HepG2 (cell line): ENCODE data around the gene THUMPD1. TPM values are rescaled to one million over a fixed set of nuclear protein-coding genes. Genes with fewer than 3 reads are reported as not detected.

ENCODE experiments used
- AHR ChIP-seq: IDR thresholded peaks from 2 replicates; pipeline ENCODE4 v1.6.1; 2018; ENCODE audit warnings: missing genetic modification reagents, missing compliant biosample characterization
- CCDC6 ChIP-seq: sonication (generic); formaldehyde crosslinking; IDR thresholded peaks from 2 replicates; pipeline ENCODE4 v1.8.1; 2022; ENCODE audit warnings: mild to moderate bottlenecking, missing genetic modification reagents, moderate library complexity
- ETV5 ChIP-seq: IDR thresholded peaks from 2 replicates; pipeline ENCODE4 v1.6.1; 2018; ENCODE audit warnings: missing biosample characterization, missing genetic modification reagents, inconsistent platforms, borderline replicate concordance
- KLF11 ChIP-seq: IDR thresholded peaks from 2 replicates; pipeline ENCODE4 v1.6.1; 2016; ENCODE audit warnings: missing compliant biosample characterization
- NR2F1 ChIP-seq, 2 experiments: fragments of 450-650 bp in 1 of 2; formaldehyde crosslinking in 1 of 2; IDR thresholded peaks; 2 replicates each; pipeline versions ENCODE4 v1.5.0 to v1.6.1; 2016 to 2020; ENCODE audit warnings: mild to moderate bottlenecking in 1 of 2, missing compliant biosample characterization in 1 of 2, missing genetic modification reagents in 1 of 2, moderate library complexity in 1 of 2
- NRL ChIP-seq: sonication (generic); formaldehyde crosslinking; IDR thresholded peaks from 2 replicates; pipeline ENCODE4 v1.5.0; 2020; ENCODE audit warnings: missing genetic modification reagents, mild to moderate bottlenecking, moderate library complexity, borderline replicate concordance
- SNAPC2 ChIP-seq: sonication (generic); formaldehyde crosslinking; IDR thresholded peaks from 2 replicates; pipeline ENCODE4 v1.8.1; 2022; ENCODE audit warnings: mild to moderate bottlenecking, missing genetic modification reagents
- TCF7L2 ChIP-seq: IDR thresholded peaks from 2 replicates; pipeline ENCODE4 v1.6.1; 2011; ENCODE audit warnings: mild to moderate bottlenecking, low read depth, low read length, moderate library complexity
- ZNF101 ChIP-seq: sonication (generic); formaldehyde crosslinking; IDR thresholded peaks from 2 replicates; pipeline ENCODE4 v1.4.0; 2020; ENCODE audit warnings: mild to moderate bottlenecking, low read depth, missing genetic modification reagents, borderline replicate concordance
- ZNF326 ChIP-seq: sonication (generic); formaldehyde crosslinking; IDR thresholded peaks from 2 replicates; pipeline ENCODE4 v1.4.0; 2020; ENCODE audit warnings: missing genetic modification reagents, borderline replicate concordance
- ZNF383 ChIP-seq: sonication (generic); formaldehyde crosslinking; IDR thresholded peaks from 2 replicates; pipeline ENCODE4 v1.4.0; 2020; ENCODE audit warnings: missing genetic modification reagents, mild to moderate bottlenecking, borderline replicate concordance
- ZNF430 ChIP-seq: sonication (generic); formaldehyde crosslinking; IDR thresholded peaks from 2 replicates; pipeline ENCODE4 v1.9.0; 2021; ENCODE audit warnings: mild to moderate bottlenecking, missing genetic modification reagents
- ZNF720 ChIP-seq: sonication (generic); formaldehyde crosslinking; IDR thresholded peaks from 2 replicates; pipeline ENCODE4 v1.4.0; 2020; ENCODE audit warnings: missing genetic modification reagents
- ZNF749 ChIP-seq: sonication (generic); formaldehyde crosslinking; IDR thresholded peaks from 2 replicates; pipeline ENCODE4 v1.8.0; 2022; ENCODE audit warnings: mild to moderate bottlenecking, missing genetic modification reagents, moderate library complexity, borderline replicate concordance
- ZNF776 ChIP-seq: sonication (generic); formaldehyde crosslinking; IDR thresholded peaks from 2 replicates; pipeline ENCODE4 v1.4.0; 2020; ENCODE audit warnings: mild to moderate bottlenecking, missing genetic modification reagents
- ZNF83 ChIP-seq: sonication (generic); formaldehyde crosslinking; IDR thresholded peaks from 2 replicates; pipeline ENCODE4 v1.4.0; 2020; ENCODE audit warnings: missing genetic modification reagents, mild to moderate bottlenecking, borderline replicate concordance
- ZSCAN29 ChIP-seq: sonication (generic); formaldehyde crosslinking; conservative IDR thresholded peaks from 2 replicates; pipeline ENCODE4 v1.4.0; 2020; ENCODE audit warnings: mild to moderate bottlenecking, missing genetic modification reagents
- polyA plus RNA-seq, 8 experiments: library from polyadenylated mRNA; depleted of rRNA in 3 of 8; stranded (reverse) in 7 of 8; unstranded in 1 of 8; fragments of >200 nt; fragmentation: Illumina TruSeq in 4 of 8; extraction: Trizol in 4 of 8; gene quantifications; 2 replicates each; pipeline versions ENCODE4 v1.2.1 to v1.2.3, GENCODE V29; 2011 to 2016; ENCODE audit warnings: low read depth in 4 of 8, missing spikeins in 1 of 8, mixed read lengths in 1 of 8; ENCODE audit not compliant: insufficient read depth in 1 of 8
- total RNA-seq, 5 experiments: library from RNA; depleted of rRNA; stranded (reverse); fragments of >200 nt; fragmentation: Illumina TruSeq; extraction: Trizol; gene quantifications; 2 replicates each; pipeline ENCODE4 v1.2.3, GENCODE V29; 2016; ENCODE audit warnings: low read depth in 1 of 5
- TF ChIP-seq, protein P1 (sequence below): sonication (generic); formaldehyde crosslinking; IDR thresholded peaks from 2 replicates; pipeline ENCODE4 v1.4.0; 2020; ENCODE audit warnings: missing genetic modification reagents
- TF ChIP-seq, protein P2 (sequence below): sonication (generic); formaldehyde crosslinking; IDR thresholded peaks from 2 replicates; pipeline ENCODE4 v1.4.0; 2020; ENCODE audit warnings: missing genetic modification reagents
- TF ChIP-seq, protein P3 (sequence below): sonication (generic); formaldehyde crosslinking; IDR thresholded peaks from 2 replicates; pipeline ENCODE4 v1.9.0; 2022; ENCODE audit warnings: missing genetic modification reagents, mild to moderate bottlenecking, borderline replicate concordance

Gene THUMPD1
- total and polyA plus RNA-seq, 2 of the 13 experiments (the other 11 are each of a cell fraction or from before 2014, with no cell fraction given) = 22.7 to 69.1 TPM

DNA sequence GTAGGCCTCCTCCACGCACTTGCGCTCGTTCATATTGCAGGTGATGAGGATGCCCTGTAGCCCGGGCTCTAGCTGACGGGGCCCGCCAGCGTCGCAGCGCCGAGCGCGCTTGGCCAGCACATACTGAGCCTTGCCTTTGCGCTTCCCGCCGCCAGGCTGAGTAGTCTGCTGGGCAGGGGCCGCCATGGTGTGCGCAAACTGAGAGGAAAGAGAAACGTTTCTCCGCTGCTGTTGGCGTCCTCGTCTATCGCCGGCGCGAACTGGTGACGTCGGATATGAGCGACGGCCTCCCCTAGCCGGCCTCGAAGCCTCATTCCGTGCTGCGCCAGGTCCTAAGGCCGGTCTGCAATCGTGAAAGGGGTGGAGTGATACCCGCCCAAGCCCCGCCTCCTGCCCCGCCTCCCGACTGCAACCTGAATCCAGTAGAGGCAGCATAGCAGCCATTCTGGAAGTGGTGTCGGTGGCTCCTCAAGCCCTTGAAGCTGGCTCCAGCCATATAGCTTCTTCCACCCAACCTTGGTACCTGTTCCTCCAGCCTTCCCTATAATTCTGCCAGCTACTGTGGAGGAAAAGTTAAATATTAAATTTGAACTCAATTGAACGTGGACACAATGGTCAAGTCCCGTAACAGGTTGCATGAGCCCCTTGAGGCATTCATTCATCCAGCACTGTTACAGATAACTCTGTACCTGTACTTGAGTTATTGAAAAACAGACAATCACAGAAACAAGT, at the start of gene THUMPD1 (continued):
- TF ChIP-seq, protein P1, sequence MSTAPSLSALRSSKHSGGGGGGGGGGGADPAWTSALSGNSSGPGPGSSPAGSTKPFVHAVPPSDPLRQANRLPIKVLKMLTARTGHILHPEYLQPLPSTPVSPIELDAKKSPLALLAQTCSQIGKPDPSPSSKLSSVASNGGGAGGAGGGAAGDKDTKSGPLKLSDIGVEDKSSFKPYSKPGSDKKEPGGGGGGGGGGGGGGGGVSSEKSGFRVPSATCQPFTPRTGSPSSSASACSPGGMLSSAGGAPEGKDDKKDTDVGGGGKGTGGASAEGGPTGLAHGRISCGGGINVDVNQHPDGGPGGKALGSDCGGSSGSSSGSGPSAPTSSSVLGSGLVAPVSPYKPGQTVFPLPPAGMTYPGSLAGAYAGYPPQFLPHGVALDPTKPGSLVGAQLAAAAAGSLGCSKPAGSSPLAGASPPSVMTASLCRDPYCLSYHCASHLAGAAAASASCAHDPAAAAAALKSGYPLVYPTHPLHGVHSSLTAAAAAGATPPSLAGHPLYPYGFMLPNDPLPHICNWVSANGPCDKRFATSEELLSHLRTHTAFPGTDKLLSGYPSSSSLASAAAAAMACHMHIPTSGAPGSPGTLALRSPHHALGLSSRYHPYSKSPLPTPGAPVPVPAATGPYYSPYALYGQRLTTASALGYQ (CRISPR knock-in tag) = peak; percentile 76
- TF ChIP-seq ZNF749 (CRISPR knock-in tag) = peak; percentile 77; the same call in 1 of the 2 replicates
- TF ChIP-seq NR2F1 (CRISPR knock-in tag; IDR thresholded peaks at IDR 0.05) = peak in 1 of 2 experiments; percentile 57; a peak in 1 of 4 replicates
- peak; percentile 87 for TF ChIP-seq AHR (CRISPR knock-in tag)
- TF ChIP-seq ZSCAN29 (CRISPR knock-in tag) = no peak; the same call in 1 of the 2 replicates
- no peak for TF ChIP-seq TCF7L2
- peak; percentile 97 for TF ChIP-seq ZNF776 (CRISPR knock-in tag)
- peak; percentile 98 for TF ChIP-seq ZNF720
- peak; percentile 94 for TF ChIP-seq ZNF326 (CRISPR knock-in tag)
- 0 out of 2 replicates have a peak, but pooled peaks have one; percentile 21 for TF ChIP-seq ZNF101 (CRISPR knock-in tag)
- TF ChIP-seq NRL (CRISPR knock-in tag) = peak; percentile 96
- TF ChIP-seq SNAPC2 (CRISPR knock-in tag) = no peak
- TF ChIP-seq CCDC6 (CRISPR knock-in tag) = peak; percentile 93
- peak; percentile 89 for TF ChIP-seq ZNF430 (CRISPR knock-in tag)
- no peak; the same call in 1 of the 2 replicates for TF ChIP-seq ZNF83 (CRISPR knock-in tag)
- TF ChIP-seq, protein P2, sequence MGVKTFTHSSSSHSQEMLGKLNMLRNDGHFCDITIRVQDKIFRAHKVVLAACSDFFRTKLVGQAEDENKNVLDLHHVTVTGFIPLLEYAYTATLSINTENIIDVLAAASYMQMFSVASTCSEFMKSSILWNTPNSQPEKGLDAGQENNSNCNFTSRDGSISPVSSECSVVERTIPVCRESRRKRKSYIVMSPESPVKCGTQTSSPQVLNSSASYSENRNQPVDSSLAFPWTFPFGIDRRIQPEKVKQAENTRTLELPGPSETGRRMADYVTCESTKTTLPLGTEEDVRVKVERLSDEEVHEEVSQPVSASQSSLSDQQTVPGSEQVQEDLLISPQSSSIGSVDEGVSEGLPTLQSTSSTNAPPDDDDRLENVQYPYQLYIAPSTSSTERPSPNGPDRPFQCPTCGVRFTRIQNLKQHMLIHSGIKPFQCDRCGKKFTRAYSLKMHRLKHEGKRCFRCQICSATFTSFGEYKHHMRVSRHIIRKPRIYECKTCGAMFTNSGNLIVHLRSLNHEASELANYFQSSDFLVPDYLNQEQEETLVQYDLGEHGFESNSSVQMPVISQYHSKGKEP (CRISPR knock-in tag) = peak; percentile 84; the same call in 1 of the 2 replicates
- no peak for TF ChIP-seq ZNF383 (CRISPR knock-in tag)
- TF ChIP-seq KLF11 (CRISPR knock-in tag) = peak; percentile 82; the same call in 1 of the 2 replicates
- TF ChIP-seq, protein P3, sequence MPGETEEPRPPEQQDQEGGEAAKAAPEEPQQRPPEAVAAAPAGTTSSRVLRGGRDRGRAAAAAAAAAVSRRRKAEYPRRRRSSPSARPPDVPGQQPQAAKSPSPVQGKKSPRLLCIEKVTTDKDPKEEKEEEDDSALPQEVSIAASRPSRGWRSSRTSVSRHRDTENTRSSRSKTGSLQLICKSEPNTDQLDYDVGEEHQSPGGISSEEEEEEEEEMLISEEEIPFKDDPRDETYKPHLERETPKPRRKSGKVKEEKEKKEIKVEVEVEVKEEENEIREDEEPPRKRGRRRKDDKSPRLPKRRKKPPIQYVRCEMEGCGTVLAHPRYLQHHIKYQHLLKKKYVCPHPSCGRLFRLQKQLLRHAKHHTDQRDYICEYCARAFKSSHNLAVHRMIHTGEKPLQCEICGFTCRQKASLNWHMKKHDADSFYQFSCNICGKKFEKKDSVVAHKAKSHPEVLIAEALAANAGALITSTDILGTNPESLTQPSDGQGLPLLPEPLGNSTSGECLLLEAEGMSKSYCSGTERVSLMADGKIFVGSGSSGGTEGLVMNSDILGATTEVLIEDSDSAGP (CRISPR knock-in tag) = peak; percentile 93
- peak; percentile 71 for TF ChIP-seq ETV5 (CRISPR knock-in tag)
